Sciatic nerve (tissue), 2 donors: Measurements from ENCODE around the gene KPTN. TPM values are rescaled to one million over a fixed set of nuclear protein-coding genes. Genes with fewer than 3 reads are reported as not detected.

Experiments used
- ATAC-seq: fragments of 200-7000 bp; cut with Tn5 transposase; one replicate; pipeline ENCODE4 v1.9.1; 2020; ENCODE audit warnings: mild to moderate bottlenecking, moderate library complexity
- DNase-seq: peaks from one replicate; pipeline ENCODE4 v3.0.0-alpha.2; 2020; ENCODE audit warnings: low spot score
- intact Hi-C: fragments of 100-400 bp; cut with DNase I; formaldehyde crosslinking; loops from one replicate; pipeline ENCODE4 v1.14.2; 2022
- total RNA-seq: library from RNA; stranded (reverse); fragmentation: NEBNext Ultra II Directional; extraction: Animal tissue kit (Norgen Biotek cat#: 25700); gene quantifications from one replicate; pipeline ENCODE4 v1.2.1, GENCODE V29; 2021
- donor health status: DM: no; HTN: no; CAD: no.
- donor health status: DM: no; HTN: no; CAD: no.

Gene KPTN
- total RNA-seq, 1 donor from 2014 or later = 6.3 TPM

DNA sequence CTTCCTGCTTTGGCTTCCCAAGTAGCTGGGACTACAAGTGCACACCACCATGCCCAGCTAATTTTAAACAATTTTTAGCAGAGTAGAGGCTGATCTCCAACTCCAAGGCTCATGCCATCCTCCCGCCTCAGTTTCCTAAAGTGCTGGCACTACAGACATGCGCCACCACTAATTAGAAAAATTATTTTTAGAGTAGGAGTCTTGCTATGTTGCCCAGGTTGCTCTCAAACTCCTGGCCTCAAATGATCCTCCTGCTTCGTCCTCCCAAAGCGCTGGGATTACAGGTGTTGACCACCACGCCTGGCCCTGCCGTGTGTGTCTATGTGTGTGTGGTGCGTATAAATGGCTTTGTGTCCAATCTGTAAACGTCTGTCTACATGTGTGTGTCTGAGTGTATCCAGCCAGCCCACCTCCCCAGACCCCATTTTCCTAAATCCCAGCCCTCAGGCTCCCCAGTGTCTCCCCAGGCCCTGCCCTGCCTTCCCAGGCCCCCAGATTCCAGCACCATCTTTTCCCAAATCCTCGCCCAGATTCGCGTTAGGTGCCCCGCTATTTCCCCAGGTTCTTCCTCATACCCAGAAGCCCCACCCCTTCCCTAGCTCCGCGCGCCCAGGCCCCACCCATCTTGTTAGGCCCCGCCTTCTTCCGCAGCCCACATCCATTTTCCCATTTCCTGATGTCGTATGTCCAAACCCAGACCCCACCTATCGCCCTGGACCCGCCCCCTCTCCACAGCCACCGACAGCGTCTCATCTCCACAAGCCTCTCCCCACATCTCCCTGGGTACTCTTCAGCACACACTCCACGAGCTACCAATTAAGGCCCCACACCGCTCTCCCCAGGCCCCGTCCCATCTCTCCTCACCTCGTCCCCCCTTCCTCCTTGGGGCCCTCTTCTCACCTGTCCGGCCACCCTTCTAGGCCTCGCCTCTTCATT lies 37.2 kb downstream of the KPTN start:
- intact Hi-C loops = no loop called here
- no peak for DNase-seq
- peak; percentile 13 for ATAC-seq

DNA sequence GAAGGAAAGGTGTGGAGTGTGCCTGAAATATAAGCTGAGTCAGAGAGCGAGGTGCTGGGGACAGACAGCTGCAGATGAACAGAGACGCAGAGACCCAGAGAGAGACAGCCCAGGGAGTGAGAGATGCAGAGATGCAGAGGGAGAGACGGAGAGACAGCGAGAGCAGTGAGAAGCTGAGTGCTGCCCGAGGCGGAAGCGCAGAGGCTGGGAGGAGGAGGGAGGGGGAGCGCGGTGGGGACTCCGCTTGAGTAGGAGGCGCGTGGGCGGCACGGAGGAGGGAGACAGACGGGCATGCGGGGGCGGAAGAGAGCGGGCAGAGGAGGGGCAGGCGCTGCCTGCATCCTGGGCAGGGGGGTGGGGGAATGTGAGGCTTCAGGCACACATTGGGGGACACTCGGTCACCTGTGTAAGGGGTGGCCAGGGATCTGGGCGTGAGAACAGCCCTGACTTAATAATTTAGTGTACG lies 38.0 kb downstream of the KPTN start:
- intact Hi-C loops = no loop called here
- no peak for DNase-seq
- ATAC-seq = peak; percentile 33

DNA sequence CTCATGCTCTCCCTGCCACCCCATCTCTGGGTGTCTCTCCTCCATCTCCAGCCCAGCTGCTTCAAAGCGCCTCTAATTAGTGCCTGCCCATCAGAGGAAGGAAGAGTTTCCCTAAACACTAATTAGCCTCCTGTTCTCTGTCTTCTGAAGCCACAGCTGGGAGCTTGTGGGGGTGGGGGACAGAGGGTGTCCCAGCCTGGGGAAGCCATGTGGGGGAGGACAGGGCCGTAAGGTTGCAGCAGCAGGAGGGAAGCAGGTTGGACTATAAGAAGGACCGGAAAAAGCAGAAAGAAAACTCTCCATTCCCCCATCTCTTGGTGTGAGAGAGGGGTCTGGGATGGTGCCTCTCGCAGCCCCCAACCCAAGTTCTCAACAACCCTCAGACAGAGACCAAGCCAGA lies 38.5 kb downstream of the KPTN start:
- ATAC-seq = no peak
- intact Hi-C loops = no loop called here
- no peak for DNase-seq

DNA sequence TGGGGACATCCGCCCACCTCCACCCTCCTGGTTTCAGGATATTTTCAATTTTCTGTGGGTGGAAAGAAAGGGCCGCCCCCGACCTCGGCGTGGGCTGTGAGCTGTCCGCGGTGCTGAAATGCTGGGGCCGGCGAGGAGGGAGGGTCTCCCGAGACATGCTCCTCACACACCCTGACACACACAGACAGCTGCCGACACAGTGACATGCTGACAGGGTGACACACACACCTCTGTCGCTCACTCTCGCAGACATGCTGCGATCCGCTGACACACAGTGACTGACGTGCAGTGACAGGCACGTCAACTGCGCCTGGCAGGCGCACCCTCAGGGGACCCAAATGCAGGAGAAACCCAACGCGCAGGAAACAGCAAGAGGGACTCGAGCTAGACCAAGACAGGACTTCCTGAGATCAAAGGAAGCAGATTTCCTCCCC lies 39.6 kb downstream of the KPTN start:
- ATAC-seq (no peak), DNase-seq (no peak)
- intact Hi-C loops = no loop called here

DNA sequence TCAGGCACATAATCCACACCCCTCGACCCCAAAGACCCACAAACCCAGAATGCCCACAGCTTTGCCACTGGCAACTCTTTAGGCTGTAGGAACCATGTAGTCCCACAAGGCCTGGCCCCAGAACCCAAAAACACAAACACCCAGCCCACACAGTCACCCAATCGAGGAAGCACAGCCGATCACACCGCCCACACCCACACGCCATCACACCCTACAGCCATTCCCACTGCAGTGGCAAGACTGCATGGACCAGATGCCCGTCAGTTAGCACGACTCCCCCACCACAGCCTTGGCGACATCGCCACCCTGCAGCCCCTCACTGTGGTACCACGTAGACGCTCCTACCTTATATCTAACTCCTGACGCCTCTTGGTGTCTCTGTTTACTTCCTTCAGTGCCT lies 40.7 kb downstream of the KPTN start:
- no peak for DNase-seq
- intact Hi-C loops = no loop called here
- no peak for ATAC-seq

- ATAC-seq (no peak), DNase-seq (no peak)
- intact Hi-C loops = loop anchor here (5.0 kb wide), 1 partner anchor 258 kb away; no protein-coding TSS in a partner anchor
Observed at GRCh38 chr19:47438793-47439220, 45.2 kb downstream of the KPTN start.

GRCh38 chr19:47437500-47437899 lies 46.5 kb downstream of the KPTN start:
- intact Hi-C loops = loop anchor here (5.0 kb wide), 1 partner anchor 260 kb away; no protein-coding TSS in a partner anchor
- no peak for ATAC-seq

GRCh38 chr19:47436712-47437401 lies 47.2 kb downstream of the KPTN start:
- intact Hi-C loops = loop anchor here (5.0 kb wide), 1 partner anchor 260 kb away; no protein-coding TSS in a partner anchor
- ATAC-seq (peak; percentile 89), DNase-seq (peak; percentile 88)

More at GRCh38 chr19:47437500-47437899, 46.5 kb downstream of the KPTN start:
- DNase-seq = no peak

DNA sequence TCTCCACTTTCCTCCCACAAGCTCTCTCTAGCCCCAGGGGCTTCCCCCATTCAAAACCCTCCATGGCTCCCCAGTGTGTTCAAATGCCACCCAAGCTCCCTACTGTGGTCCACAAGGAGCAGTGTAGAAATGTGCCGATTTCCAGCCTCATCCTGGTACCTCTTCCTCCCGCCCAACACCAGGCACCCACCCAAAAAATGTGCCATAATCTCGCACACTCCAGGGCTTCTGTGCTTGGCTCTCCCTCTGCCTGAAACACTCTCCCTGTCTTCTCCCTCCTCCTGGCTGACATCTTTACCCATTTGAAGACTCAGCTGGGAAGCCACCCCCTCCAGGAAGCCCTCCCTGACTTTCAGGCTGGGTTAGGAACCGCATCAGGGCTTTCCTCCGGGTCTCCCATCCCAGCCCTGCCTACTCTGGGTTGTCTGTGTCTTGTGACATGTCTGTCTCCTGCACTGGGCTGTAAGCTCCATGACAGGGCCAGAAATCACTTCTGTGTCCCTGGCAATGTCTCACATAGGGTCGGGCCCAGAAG lies 48.1 kb downstream of the KPTN start:
- no peak for DNase-seq
- ATAC-seq = no peak
- intact Hi-C loops = loop anchor here (5.0 kb wide), 1 partner anchor 261 kb away; no protein-coding TSS in a partner anchor

DNA sequence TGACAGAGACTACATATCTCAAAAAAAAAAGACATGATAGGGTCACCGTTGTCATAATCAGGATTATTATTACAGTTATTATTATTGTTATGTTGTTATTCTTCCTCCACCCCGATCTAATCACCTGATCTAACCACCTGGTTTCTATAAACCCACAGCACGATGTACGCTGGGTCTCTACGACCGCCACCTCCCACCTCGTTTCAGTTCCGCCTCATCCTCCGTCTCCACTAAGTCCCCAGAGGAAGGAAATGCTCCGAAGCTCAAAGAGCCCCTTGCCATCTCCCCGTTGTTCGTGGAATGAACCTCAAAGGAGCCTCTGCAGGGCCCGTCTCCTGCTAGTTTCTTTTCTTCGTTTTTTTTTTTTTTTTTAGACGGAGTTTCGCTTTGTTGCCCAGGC lies 48.8 kb downstream of the KPTN start:
- no peak for ATAC-seq
- intact Hi-C loops = loop anchor here (5.0 kb wide), 1 partner anchor 262 kb away; no protein-coding TSS in a partner anchor

GRCh38 chr19:47434088-47434487 lies 49.9 kb downstream of the KPTN start:
- ATAC-seq = no peak
- no peak for DNase-seq
- intact Hi-C loops = no loop called here

More for the DNA sequence above, 48.8 kb downstream of the KPTN start:
- no peak for DNase-seq

DNA sequence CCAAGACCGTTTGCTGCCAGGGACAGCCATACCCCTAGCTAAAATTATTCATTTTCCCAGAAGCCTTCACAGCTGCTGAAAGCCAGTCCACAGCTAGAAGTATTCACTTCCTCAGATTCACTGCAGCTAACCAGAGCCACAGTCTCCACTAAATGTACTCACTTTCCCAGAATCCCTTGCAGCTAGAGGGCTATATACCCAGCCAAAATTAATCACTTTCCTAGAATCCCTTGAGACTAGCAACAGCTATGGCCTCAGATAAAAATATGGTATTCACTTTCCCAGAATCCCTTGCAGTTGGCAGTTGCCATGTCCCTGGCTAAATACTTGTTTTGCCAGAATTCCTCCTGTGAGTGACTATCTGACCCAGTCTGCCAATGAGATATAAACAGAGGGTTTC lies 50.9 kb downstream of the KPTN start:
- DNase-seq (no peak), ATAC-seq (no peak)
- intact Hi-C loops = no loop called here

DNA sequence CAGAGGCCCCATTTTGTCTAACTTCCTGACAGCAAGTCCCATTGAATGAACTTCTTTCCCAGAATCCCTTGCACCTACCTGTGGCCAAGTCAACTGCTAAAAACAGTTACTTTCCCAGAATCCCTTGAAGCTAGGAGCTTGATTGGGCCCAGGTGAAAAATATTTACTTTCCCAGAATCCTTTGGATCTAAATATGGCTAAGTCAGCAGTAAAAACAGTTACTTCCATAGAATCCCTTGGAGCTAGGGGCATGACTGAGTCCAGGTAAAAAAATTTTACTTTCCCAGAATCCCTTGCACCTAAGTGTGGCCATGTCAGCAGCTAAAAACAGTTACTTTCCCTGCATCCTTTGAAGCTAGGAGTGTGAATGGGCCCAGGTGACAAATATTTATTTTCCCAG lies 51.5 kb downstream of the KPTN start:
- intact Hi-C loops = no loop called here
- no peak for DNase-seq
- no peak for ATAC-seq

- no peak for DNase-seq
- intact Hi-C loops = no loop called here
Observed at GRCh38 chr19:47432091-47432490, 51.9 kb downstream of the KPTN start.

DNA sequence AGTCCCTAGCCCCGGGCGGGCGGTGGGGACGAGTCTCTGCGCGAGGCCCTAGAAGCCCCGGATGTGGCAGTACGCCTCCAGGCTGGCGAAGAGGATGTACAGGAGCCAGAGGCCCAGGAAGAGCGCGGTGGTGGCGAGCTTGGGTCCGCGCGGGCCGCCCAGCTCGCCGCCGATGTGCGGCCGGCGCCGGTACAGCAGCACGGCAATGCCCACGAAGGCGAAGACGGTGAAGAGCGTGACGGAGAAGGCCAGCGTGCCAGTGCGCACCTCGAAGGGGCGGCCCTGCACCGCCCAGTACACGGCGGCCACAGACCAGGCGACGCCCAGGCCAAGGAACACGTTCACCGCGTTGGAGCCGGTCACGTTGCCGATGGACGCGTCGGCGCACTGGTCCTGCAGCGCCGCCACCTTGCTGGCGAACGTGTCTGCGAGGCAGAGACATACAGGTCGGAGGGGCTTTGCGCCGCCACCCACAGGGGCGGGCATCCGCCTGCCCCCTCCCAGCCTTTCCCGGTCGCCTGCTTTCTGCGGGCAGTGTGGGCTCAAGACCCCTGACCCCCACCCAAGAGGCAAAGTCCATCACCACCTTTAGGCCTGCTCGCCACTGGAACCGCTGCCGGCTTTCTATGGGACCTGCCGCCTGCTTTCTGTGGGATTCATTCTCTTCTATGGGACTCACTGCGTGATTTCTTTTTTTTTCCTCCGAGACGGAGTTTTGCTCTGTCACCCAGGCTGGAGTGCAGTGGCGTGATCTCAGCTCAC lies 53.8 kb downstream of the KPTN start:
- intact Hi-C loops = no loop called here
- ATAC-seq (peak; percentile 31), DNase-seq (no peak)

More at GRCh38 chr19:47432091-47432490, 51.9 kb downstream of the KPTN start:
- ATAC-seq = no peak

- no peak for ATAC-seq
- DNase-seq = no peak
- intact Hi-C loops = no loop called here
Observed at GRCh38 chr19:47429140-47429793, 54.8 kb downstream of the KPTN start.

GRCh38 chr19:47428177-47428894 lies 55.7 kb downstream of the KPTN start:
- intact Hi-C loops = loop anchor here (1.0 kb wide), 1 partner anchor 21 kb away; no protein-coding TSS in a partner anchor
- ATAC-seq = peak; percentile 94
- peak; percentile 90 for DNase-seq
